Measurements from ENCODE around the gene RTN4R.
A peak's percentile ranks its signal among the peaks of the same experiment; 100 is the strongest.

Gene RTN4R

DNA sequence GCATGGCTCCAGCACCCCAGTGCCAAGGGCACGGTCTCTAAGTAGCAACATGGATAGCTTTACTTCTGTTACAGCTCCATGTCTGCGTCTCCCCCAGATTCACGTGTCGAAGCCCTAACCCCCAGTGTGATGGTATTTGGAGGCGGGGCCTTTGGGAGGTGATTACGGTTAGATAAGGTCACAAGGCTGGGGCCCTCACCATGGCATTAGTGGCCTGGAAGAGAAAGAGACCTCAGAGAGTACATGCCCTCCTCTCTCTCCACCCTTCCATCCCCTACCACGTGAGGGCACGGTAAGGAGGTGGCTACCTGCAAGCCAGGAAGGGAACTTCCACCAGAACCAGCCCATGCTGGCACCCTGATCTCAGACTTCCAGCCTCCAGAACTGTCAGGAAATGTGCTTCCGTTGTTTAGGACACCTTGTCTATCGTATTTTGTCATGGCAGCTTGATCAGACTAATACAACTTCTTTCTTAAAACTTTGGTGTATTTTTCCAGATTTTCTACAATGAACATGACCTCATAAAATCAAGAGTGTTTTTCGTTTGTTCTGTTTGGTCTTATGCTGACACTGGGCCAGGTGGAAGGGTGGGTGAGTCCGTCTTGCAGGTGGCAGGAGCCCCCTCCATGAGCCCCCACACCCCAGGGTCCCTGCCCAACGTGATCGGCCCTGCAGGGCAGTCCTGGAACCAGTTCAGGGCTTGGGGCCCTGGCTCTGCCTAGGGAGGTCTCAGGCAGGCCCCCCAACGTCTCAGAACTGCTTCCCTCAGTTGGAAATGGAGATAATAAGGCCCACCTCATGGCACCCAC lies 10.7 kb downstream of the RTN4R start:
- DNase-seq (ENCODE audit: low spot score) = no peak

GRCh38 chr22:20256551-20257211 lies 11.4 kb downstream of the RTN4R start:
- no peak for DNase-seq (ENCODE audit: low spot score)

GRCh38 chr22:20256027-20256426 lies 12.1 kb downstream of the RTN4R start:
- DNase-seq (ENCODE audit: low spot score) = no peak

DNA sequence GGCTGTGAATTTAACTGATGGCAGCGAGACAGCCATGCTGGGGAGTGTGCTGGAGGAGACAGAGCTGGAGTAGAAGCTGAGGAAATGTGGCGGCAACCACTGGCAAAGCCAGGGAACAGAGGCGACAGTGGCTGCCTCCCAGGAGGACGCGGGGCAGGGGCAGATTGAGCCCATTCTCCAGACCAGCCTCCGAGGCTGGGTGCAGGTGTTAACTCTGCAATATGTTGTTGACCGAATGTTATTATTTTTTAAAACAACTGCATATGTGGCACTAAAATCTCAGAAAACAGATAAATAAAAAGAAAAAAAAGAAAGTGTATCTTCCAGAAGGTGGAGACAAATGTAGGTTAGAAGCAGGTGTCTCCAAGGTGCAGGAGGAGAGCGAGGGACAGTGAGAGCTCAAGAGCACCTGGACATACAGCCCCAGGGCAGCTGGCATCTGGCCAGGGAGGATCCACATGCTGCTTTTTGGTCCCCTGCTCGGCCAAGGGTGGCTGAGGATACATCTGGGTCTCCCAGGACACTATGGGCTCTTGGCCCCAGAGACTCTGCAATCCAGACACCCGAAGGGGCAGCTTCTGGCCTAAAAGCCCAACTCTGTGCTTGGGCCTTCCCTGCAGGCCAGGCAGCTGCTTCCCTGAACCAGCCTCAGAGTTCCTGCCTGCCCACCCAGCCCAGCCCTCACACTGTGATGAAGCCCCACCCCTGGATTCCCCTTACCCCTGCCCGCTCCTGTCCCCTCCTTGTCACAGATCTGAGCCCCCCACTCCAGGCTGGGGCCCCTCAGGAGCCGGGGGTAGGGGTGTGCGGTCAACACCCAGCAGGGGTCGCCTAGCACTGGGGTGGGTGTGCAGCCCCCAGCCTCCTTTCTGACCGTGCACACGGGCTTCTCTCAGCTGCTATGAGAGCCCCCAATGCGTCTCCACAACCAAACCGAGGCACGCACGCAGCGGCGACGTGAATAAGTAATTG lies 12.9 kb downstream of the RTN4R start:
- DNase-seq (ENCODE audit: low spot score) = no peak

GRCh38 chr22:20253161-20253560 lies 15.0 kb downstream of the RTN4R start:
- DNase-seq (ENCODE audit: low spot score) = no peak

- no peak for DNase-seq (ENCODE audit: low spot score)
Measured at GRCh38 chr22:20251981-20252380, 16.1 kb downstream of the RTN4R start.

- no peak for DNase-seq (ENCODE audit: low spot score)
Measured at GRCh38 chr22:20251491-20251890, 16.6 kb downstream of the RTN4R start.

GRCh38 chr22:20249797-20250354 lies 18.2 kb downstream of the RTN4R start:
- DNase-seq (ENCODE audit: low spot score) = no peak

DNA sequence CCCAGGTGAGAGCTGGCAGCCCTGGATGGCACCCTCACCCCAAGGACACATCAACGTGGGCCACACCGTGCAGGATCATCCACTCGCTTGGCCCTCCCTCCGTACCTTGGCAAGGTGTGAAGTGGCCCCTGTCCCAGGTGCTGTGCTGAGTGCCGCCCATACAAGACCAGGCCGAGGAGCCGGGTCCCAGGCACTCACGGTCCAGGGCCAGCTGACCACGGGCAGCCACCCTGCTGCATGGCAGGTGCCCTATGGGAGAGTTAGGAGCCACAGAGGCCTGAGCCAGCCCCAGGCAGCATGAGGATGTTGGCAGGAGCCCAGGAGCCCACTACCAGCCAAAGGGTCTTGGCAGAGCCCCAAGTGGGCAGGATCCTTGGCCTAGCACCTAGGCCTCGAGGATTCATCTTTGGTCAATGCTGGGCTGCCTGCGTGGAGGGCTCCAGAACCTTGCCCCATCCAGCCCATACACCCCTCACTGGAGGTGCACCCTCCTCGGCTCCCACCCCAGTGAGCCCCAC lies 19.6 kb downstream of the RTN4R start:
- no peak for DNase-seq (ENCODE audit: low spot score)

GRCh38 chr22:20247608-20248171 lies 20.4 kb downstream of the RTN4R start:
- no peak for DNase-seq (ENCODE audit: low spot score)

GRCh38 chr22:20247010-20247505 lies 21.1 kb downstream of the RTN4R start:
- DNase-seq (ENCODE audit: low spot score) = no peak

DNA sequence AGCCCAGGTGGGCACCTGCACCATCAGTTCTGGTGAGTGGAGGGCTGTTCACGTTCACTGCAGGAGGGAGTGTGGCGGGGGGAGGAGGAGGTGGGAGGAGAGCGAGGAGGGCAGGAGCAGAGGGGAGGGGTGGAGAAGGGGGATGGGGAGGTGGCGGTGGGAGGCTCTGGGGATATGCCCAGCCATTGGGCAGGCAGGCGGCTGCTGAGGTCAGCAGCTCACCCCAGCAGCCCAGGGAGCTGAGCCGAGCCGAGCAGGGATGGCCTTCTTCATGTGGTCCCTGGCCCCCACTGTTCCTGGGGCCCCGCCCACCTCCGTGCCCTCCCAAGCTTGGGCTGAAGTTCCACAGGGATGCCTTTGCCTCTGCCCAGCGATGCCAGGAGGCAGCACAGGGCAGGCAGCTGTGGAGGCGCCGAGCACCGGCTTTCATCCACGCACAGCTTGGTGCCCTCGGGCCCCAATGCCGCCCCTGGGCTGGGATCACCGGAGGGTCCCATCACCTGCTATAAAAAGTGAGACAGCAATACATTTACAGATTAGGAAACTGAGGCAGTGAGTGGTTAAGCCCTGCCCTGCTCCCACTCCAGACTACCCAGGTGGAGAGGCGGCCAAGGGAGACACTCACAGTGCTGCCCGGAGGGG lies 21.6 kb downstream of the RTN4R start:
- DNase-seq (ENCODE audit: low spot score) = no peak

DNA sequence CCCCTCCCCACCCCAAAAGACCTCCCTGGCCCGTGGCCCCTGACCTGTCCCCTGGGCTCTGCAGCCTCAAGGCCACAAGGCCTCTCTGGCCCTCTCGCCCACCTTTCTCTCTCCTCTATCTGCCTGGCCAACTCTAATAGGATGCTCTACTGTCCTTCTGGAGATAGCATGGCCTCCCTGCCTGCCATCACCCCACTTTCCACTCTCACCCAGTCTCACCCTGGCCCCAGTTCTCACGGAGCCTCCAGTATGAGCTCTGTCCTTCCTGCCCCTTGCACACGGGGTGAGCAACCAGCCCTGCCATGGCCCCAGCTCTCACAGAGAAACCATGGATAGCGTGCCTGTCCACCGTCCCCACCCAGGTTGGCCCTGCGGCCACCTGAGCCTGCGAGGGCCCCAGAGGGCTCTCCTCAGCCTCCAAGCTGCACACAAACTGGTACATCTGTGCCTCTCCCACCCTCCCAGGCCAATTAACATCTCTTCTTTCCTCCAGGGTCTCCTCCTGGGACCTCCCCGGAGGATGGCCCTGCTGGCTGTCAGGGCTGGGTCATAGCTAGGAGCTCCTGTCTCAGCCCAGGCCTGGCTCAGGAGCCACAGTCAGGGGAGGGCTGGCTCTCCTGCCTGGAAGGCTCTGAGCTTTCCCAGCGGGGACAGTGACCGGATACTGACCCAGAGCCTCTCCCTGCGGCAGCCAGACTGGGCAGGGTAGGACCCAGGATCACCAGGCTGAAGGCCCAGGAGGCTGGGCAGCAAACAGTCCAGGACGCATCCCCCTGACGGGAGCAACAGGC lies 22.3 kb downstream of the RTN4R start:
- DNase-seq (ENCODE audit: low spot score) = no peak

DNA sequence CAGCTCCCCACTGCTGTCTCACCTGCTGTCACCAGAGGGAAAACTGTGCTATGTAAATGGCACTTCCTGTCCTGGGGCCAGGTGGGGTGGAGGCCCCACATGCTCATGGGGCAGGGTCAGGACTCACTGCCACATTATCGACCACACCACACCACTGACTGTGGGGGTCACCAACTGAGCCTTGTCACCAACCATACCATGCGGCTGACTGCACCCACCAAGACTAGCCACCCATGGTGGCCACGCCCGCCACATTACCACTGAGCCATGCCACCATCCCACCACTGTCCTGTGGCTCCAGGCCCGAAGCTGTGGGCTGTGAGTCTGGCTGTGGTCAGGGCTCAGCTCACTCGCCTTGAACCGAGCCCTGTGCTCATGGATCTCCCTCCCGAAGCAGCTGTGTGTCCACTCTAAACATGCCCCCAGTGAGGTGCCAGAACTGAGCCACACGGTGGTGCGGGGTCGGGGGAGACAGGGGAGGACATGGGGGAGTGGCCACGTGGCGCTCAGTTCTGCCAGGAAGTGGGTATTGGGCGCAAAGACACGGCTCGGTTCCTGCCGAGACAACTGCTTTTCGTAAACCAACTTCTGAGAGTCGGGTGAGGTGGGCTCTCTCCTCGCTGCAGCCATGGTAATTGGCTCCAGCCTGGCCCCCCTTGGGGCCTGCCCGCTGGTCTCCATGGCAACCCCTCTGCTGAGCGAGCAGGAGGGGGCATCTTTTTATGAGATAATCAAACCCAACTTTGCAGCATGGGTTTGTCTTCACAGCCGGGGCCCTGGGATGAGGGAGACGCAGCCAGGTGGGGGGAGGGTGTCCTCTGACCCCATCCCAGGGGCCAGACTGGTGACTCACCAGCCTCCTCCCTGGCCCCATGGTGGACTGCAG lies 23.2 kb downstream of the RTN4R start:
- DNase-seq (ENCODE audit: low spot score) = no peak

DNA sequence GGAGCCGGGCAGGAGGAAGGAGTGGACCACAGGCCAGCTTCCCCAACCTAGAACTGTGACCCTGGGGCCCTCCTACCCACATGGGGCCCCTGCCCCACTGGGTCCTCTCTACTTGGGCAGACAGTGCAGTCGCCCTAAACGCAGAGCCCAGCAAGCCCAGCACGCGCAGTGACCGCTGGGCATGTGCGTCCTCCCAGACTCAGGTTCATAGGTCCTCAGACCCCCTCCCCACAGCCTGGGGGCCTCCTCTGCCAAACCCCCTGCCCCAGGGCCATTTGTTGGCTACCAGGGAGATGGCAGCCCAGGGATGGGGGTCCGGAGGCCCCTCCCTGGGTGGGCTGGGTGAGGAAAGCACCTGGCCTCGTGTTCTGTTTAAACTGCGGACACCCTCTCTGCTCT lies 23.9 kb downstream of the RTN4R start:
- DNase-seq (ENCODE audit: low spot score) = no peak

GRCh38 chr22:20243537-20244249 lies 24.4 kb downstream of the RTN4R start:
- peak; percentile 82 for DNase-seq (ENCODE audit: low spot score)

GRCh38 chr22:20243176-20243536 lies 25.0 kb downstream of the RTN4R start:
- DNase-seq (ENCODE audit: low spot score) = no peak

GRCh38 chr22:20242393-20243175 lies 25.5 kb downstream of the RTN4R start:
- no peak for DNase-seq (ENCODE audit: low spot score)
